Neural cell (in vitro differentiated cells): ENCODE data around the gene HTR5A. TPM values are rescaled to one million over a fixed set of nuclear protein-coding genes. Genes with fewer than 3 reads are reported as not detected.

Experiments
- H2AFZ ChIP-seq: fragments of 200-600, 300-800 bp; sonication (generic), shearing (Covaris generic); 2 replicates; pipeline ENCODE4 v1.6.0; 2014; ENCODE audit warnings: low read depth, mild to moderate bottlenecking, antibody characterized with exemption, low read length, moderate library complexity
- H3F3A ChIP-seq: fragments of 200-600 bp; shearing (Covaris generic); 2 replicates; pipeline ENCODE4 v1.6.1; 2016; ENCODE audit warnings: mild to moderate bottlenecking, moderate library complexity, mixed read lengths, antibody characterized with exemption, low read length; ENCODE audit not compliant: insufficient read depth, poor library complexity, severe bottlenecking
- H3K27ac ChIP-seq: fragments of 200-600, 300-800 bp; sonication (generic), shearing (Covaris generic); 2 replicates; pipeline ENCODE4 v1.5.1; 2014; ENCODE audit warnings: mild to moderate bottlenecking, low read length, moderate library complexity
- H3K27me3 ChIP-seq: fragments of 300-800, 200-600 bp; sonication (generic), shearing (Covaris generic); 2 replicates; pipeline ENCODE4 v1.6.0; 2014; ENCODE audit warnings: mild to moderate bottlenecking, low read depth, low read length, moderate library complexity; ENCODE audit not compliant: insufficient read depth
- H3K36me3 ChIP-seq: fragments of 300-800, 200-600 bp; sonication (generic), shearing (Covaris generic); 2 replicates; pipeline ENCODE4 v1.5.1; 2014; ENCODE audit warnings: mild to moderate bottlenecking, antibody characterized with exemption, low read length, moderate library complexity; ENCODE audit not compliant: insufficient read depth
- H3K4me2 ChIP-seq: fragments of 300-800, 200-600 bp; sonication (generic), shearing (Covaris generic); 2 replicates; pipeline ENCODE4 v1.6.0; 2014; ENCODE audit warnings: mild to moderate bottlenecking, low read length
- H3K4me3 ChIP-seq: fragments of 300-800, 200-600 bp; sonication (generic), shearing (Covaris generic); 2 replicates; pipeline ENCODE4 v1.5.1; 2014; ENCODE audit warnings: mild to moderate bottlenecking, low read length, moderate library complexity
- H3K79me2 ChIP-seq: fragments of 200-600 bp; shearing (Covaris generic); replicated peaks from 2 replicates; pipeline ENCODE4 v1.6.0; 2014; ENCODE audit warnings: mild to moderate bottlenecking, low read length, moderate library complexity; ENCODE audit not compliant: insufficient read depth
- H3K9ac ChIP-seq: fragments of 300-800, 200-600 bp; sonication (generic), shearing (Covaris generic); 2 replicates; pipeline ENCODE4 v1.6.1; 2016; ENCODE audit warnings: mild to moderate bottlenecking, low read length, mixed read lengths
- H3K9me2 ChIP-seq: fragments of 200-600 bp; shearing (Covaris generic); 2 replicates; pipeline ENCODE4 v1.6.1; 2016; ENCODE audit warnings: mild to moderate bottlenecking, low read length, mixed read lengths; ENCODE audit not compliant: insufficient read depth
- H3K9me3 ChIP-seq: fragments of 200-600, 300-800 bp; sonication (generic), shearing (Covaris generic); 2 replicates; pipeline ENCODE4 v1.6.1; 2016; ENCODE audit warnings: mild to moderate bottlenecking, mixed run types, low read length, moderate library complexity, mixed read lengths
- H4K20me1 ChIP-seq: fragments of 200-600 bp; shearing (Covaris generic); 2 replicates; pipeline ENCODE4 v1.6.1; 2016; ENCODE audit warnings: mild to moderate bottlenecking, mixed run types; ENCODE audit not compliant: insufficient read depth
- EP300 ChIP-seq: fragments of 450-650 bp; conservative IDR thresholded peaks from 2 replicates; pipeline ENCODE4 v1.6.1; 2014; ENCODE audit warnings: antibody characterized with exemption, mild to moderate bottlenecking, moderate library complexity; ENCODE audit not compliant: poor library complexity, severe bottlenecking
- EZH2 ChIP-seq: fragments of 200-600, 300-800 bp; shearing (Covaris generic), sonication (generic); IDR thresholded peaks from 2 replicates; pipeline ENCODE4 v1.6.1; 2014; ENCODE audit warnings: antibody characterized with exemption, low read length, borderline replicate concordance, mild to moderate bottlenecking; ENCODE audit not compliant: insufficient read depth, poor library complexity, severe bottlenecking
- MXI1 ChIP-seq: fragments of 450-650 bp; conservative IDR thresholded peaks from 2 replicates; pipeline ENCODE4 v1.6.1; 2014; ENCODE audit warnings: antibody characterized with exemption, mild to moderate bottlenecking; ENCODE audit not compliant: poor library complexity, severe bottlenecking
- POLR2AphosphoS5 ChIP-seq: IDR thresholded peaks from 2 replicates; pipeline ENCODE4 v1.6.1; 2012
- RAD21 ChIP-seq: fragments of 450-650 bp; conservative IDR thresholded peaks from 2 replicates; pipeline ENCODE4 v1.6.1; 2014; ENCODE audit warnings: antibody characterized with exemption, mild to moderate bottlenecking, moderate library complexity
- REST ChIP-seq: IDR thresholded peaks from 2 replicates; pipeline ENCODE4 v1.6.1; 2012; ENCODE audit warnings: borderline replicate concordance
- SMC3 ChIP-seq: fragments of 450-650 bp; conservative IDR thresholded peaks from 2 replicates; pipeline ENCODE4 v1.6.1; 2014; ENCODE audit warnings: antibody characterized with exemption, mild to moderate bottlenecking, moderate library complexity; ENCODE audit not compliant: poor library complexity
- TAF1 ChIP-seq: IDR thresholded peaks from 2 replicates; pipeline ENCODE4 v1.6.1; 2012; ENCODE audit warnings: low read depth
- polyA plus RNA-seq: library from polyadenylated mRNA; depleted of rRNA; stranded (reverse); fragments of >200 nt; gene quantifications from 2 replicates; pipeline ENCODE4 v1.2.3, GENCODE V29; 2014
- TF ChIP-seq, protein P1 (sequence below): fragments of 450-650 bp; IDR thresholded peaks from 2 replicates; pipeline ENCODE4 v1.5.1; 2014; ENCODE audit warnings: antibody characterized with exemption, mild to moderate bottlenecking, moderate library complexity; ENCODE audit not compliant: poor library complexity, severe bottlenecking

Gene HTR5A
- polyA plus RNA-seq, 1 donor from 2014 or later = 0.14 TPM

DNA sequence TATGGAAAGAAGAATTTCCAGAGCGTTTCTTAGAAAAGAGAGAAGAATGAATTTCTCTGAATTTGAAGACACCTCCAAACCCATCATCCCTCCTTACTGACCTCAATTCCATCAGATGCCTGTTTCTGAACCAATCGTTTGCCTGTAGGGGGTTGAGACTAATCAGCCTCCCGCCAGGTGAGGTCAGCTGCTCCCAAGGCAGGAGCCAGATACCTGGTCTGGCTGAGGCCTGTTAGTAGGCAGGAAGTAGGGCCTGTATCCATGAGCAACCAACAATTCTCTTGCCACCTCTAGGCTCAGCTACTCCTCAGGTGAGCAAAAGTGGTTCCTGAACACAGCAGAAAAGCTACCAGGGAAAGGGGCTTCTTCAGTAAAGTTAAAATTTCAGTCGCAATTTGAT is 50.3 kb downstream of the HTR5A start:
- no peaks in the 10 kb centered on the region for H3K36me3 ChIP-seq
- H3K9ac ChIP-seq = no peak overlapping the region
- no peaks in the 10 kb centered on the region for H3K79me2 ChIP-seq
- H4K20me1 ChIP-seq = no peaks in the 10 kb centered on the region
- no peak for TF ChIP-seq SMC3
- TF ChIP-seq RAD21 = no peak
- TF ChIP-seq EZH2 = no peak
- TF ChIP-seq, protein P1, sequence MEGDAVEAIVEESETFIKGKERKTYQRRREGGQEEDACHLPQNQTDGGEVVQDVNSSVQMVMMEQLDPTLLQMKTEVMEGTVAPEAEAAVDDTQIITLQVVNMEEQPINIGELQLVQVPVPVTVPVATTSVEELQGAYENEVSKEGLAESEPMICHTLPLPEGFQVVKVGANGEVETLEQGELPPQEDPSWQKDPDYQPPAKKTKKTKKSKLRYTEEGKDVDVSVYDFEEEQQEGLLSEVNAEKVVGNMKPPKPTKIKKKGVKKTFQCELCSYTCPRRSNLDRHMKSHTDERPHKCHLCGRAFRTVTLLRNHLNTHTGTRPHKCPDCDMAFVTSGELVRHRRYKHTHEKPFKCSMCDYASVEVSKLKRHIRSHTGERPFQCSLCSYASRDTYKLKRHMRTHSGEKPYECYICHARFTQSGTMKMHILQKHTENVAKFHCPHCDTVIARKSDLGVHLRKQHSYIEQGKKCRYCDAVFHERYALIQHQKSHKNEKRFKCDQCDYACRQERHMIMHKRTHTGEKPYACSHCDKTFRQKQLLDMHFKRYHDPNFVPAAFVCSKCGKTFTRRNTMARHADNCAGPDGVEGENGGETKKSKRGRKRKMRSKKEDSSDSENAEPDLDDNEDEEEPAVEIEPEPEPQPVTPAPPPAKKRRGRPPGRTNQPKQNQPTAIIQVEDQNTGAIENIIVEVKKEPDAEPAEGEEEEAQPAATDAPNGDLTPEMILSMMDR = no peak
- TF ChIP-seq MXI1 = no peak
- no peak for TF ChIP-seq EP300
- TF ChIP-seq TAF1 = no peak
- TF ChIP-seq REST = no peak
- TF ChIP-seq POLR2AphosphoS5 = no peak
- H3K9me3 ChIP-seq = no peaks in the 10 kb centered on the region
- no peaks in the 10 kb centered on the region for H3F3A ChIP-seq
- no peak overlapping the region for H2AFZ ChIP-seq
- H3K4me2 ChIP-seq = no peak overlapping the region
- no peaks in the 10 kb centered on the region for H3K9me2 ChIP-seq
- no peaks in the 10 kb centered on the region for H3K27me3 ChIP-seq
- no peak overlapping the region for H3K27ac ChIP-seq
- no peak overlapping the region for H3K4me3 ChIP-seq

GRCh38 chr7:155122831-155123230 is 52.7 kb downstream of the HTR5A start:
- H3K9ac ChIP-seq = no peak overlapping the region
- no peaks in the 10 kb centered on the region for H3K9me3 ChIP-seq
- no peak for TF ChIP-seq MXI1
- TF ChIP-seq, protein P1 = no peak
- no peak for TF ChIP-seq POLR2AphosphoS5
- TF ChIP-seq RAD21 = no peak
- no peak for TF ChIP-seq EP300
- TF ChIP-seq EZH2 = no peak
- TF ChIP-seq REST = no peak
- no peak for TF ChIP-seq SMC3
- no peak for TF ChIP-seq TAF1

More at GRCh38 chr7:155122831-155123230, 52.7 kb downstream of the HTR5A start:
- Histone ChIP-seq H3K79me2 (no peaks in the 10 kb centered on the region), H3K27ac (no peak overlapping the region), H3K4me2 (no peak overlapping the region), H4K20me1 (no peaks in the 10 kb centered on the region), H3K9me2 (no peaks in the 10 kb centered on the region), H3K36me3 (no peaks in the 10 kb centered on the region), H3F3A (no peaks in the 10 kb centered on the region), H3K27me3 (no peaks in the 10 kb centered on the region), H3K4me3 (no peak overlapping the region), H2AFZ (no peak overlapping the region)
